GM21723 (cell line): ENCODE measurements around the gene TMPO.
"Not testable (repeated sequence)": the region's sequence is repeated elsewhere in the genome, so short reads cannot be mapped to it uniquely, and the experiment has no call there.

ENCODE experiments used
- ATAC-seq: cut with Tn5 transposase; IDR thresholded peaks from one replicate; pipeline ENCODE4 v1.9.1; 2021; ENCODE audit warnings: mild to moderate bottlenecking, moderate library complexity; ENCODE audit not compliant: unreplicated experiment

TMPO gene

DNA sequence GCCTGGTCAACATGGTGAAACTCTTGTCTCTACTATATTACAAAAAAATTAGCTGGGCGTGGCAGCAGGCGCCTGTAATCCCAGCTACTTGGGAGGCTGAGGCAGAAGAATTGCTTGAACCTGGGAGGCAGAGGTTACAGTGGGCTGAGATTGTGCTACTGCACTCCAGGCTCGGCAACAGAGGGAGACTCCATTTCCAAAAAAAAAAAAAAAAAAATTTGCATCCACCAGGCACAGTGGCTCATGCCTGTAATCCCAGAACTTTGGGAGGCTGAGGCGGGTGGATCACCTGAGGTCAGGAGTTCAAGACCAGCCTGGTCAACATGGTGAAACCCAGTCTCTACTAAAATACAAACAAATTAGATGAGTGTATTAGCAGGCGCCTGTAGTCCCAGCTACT, 3.6 kb upstream of the TMPO start:
- ATAC-seq: not testable (repeated sequence)

DNA sequence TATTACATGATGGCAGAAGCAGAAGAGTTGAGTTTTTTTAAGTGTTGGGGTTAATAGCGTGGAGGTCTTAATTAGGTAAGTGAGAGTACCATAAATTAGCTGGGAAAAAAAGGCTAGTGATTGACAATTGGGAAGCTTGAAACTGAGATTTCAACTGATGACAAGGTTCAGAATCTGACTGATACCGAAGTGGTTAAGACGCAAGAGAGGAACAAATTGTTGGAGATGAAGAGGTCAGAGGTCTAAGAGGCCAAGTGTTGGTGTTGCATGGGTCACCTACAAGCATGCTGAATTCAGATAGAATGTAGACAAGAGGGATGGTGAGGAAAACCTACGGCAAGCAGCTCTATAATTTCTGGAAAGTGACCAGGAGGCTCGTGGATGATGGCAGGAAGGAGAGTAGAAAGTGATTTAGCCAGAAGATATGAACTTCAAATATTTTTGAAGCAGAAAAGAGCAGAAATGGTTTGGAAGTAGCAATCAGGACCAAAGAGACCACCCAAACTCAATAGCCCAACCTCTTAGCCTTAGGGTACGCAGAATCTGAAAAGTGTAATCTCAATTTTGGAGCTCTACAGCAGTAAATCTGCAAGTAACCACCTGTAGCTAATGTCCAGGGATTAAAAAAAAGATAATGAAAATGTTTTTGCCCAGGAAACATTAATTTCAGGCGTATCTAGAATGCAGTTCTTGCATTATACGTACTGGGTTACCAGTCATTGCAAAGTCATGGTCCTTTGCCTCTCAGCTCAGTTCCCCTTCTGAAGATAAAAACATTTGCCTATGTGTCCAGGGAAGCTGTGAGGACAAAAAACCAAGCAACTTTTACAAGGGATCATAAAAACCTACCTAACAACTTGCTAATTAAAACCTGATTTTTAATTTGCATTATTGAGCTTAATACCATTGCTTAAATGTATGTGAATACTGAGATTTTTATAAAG, 1.7 kb upstream of the TMPO start:
- no peak for ATAC-seq

DNA sequence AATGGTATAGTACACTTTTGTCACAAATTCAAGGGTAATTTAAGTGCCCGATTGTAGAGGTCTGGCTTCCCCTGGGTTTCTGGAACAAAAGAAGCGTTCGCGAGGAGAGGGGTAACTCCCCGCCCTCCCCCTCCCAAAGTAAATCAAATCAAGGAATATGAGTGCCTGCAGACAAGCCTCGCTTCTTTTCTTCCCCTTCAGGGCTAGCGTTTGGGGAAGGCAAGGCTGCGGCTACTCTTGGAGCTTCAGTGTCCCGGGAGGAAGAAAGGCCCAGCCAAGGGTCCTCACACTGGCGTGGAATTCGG, 456 bp upstream of the TMPO start:
- no peak for ATAC-seq

DNA sequence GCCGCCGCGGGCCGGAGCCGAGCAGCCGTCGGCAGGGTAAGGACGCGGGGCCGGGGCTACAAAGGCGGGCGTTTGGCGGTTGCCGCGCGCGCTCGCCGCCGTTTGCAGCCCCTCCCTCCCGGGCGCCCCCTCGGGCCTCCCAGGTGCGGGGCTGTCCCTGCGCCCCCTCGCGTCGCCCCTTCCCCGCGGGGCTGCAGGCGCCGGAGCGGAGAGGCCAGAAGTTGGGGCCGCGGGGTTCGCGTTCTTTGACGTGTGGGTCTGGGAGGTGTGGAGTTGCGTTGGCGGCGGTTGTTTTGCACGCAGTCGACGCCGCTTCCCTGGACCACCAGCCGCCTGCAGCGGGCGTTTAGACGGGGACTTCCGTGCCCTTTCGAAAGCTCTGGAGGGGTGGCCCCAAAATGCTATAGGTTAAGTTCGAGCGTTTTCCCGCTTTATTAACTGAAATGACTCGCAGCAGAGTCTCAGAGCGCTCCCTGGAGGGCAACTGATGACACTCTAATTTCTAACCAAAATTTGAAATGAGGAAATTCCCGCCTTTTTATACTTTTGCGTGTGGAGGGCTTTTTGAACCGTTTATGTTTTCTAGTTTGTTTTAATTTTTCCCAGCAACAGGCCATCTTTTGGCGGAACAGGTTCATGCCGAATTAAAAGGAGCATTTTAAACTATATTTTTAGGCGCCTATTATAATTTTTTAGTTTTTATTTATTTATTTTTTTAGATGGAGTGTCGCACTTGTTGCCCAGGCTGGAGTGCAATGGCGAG, 902 bp downstream of the TMPO start:
- peak; percentile 63 for ATAC-seq

DNA sequence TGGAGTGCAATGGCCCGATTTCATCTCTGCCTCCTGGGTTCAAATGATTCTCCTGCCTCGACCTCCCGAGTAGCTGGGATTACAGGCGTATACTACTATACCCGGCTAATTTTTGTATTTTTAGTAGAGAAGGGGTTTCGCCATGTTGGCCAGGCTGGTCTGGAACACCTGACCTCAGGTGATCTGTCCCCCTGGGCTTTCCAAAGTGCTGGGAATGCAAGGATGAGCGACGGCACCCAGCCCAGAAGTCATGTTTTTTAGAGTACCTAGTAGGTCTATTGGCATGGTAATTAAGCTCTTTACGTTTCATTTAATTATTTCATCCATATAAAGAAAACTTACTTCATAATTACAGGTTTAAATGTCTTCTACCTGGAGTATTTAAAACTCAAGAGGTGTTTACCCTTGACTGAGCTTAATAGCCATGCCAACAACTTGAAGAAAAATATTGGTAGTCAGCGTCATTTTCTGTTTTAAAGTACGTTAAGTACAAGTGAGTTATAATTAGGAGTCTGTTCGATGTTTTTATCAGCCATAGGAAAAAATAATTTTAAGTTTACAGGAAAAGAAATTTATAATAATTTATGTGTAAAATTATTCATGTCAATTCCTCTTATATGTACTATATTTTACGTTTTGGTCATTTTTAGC, 4.0 kb downstream of the TMPO start:
- no peak for ATAC-seq

DNA sequence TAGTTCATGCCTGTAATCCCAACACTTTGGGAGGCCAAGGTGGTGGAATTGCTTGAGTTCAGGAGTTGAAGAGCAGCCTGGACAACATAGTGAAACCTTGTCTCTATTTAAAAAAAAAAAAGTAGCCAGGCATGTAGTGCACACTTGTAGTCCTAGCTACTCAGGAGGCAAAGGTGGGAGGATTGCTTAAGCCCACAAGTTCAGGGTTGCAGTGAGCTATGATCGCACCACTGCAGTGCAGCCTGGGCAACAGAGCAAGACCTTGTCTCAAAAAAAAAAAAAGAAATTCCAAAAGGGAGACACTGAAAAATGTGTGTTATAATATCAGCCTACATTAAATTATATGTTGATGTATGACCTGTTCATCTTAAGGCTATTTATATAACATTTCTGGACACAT, 14.7 kb downstream of the TMPO start:
- ATAC-seq: no peak

DNA sequence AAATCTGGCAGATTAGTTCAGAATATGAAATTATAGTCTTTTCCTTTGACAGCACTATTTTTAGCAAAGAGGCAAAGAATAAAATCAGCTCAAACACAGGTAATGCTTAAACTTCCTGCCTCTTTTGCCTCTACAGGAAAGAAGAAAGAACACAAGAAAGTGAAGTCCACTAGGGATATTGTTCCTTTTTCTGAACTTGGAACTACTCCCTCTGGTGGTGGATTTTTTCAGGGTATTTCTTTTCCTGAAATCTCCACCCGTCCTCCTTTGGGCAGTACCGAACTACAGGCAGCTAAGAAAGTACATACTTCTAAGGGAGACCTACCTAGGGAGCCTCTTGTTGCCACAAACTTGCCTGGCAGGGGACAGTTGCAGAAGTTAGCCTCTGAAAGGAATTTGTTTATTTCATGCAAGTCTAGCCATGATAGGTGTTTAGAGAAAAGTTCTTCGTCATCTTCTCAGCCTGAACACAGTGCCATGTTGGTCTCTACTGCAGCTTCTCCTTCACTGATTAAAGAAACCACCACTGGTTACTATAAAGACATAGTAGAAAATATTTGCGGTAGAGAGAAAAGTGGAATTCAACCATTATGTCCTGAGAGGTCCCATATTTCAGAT, 17.4 kb downstream of the TMPO start:
- no peak for ATAC-seq

DNA sequence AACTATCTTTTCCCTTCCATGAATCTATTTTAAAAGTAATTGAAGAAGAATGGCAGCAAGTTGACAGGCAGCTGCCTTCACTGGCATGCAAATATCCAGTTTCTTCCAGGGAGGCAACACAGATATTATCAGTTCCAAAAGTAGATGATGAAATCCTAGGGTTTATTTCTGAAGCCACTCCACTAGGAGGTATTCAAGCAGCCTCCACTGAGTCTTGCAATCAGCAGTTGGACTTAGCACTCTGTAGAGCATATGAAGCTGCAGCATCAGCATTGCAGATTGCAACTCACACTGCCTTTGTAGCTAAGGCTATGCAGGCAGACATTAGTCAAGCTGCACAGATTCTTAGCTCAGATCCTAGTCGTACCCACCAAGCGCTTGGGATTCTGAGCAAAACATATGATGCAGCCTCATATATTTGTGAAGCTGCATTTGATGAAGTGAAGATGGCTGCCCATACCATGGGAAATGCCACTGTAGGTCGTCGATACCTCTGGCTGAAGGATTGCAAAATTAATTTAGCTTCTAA, 18.4 kb downstream of the TMPO start:
- ATAC-seq: no peak

DNA sequence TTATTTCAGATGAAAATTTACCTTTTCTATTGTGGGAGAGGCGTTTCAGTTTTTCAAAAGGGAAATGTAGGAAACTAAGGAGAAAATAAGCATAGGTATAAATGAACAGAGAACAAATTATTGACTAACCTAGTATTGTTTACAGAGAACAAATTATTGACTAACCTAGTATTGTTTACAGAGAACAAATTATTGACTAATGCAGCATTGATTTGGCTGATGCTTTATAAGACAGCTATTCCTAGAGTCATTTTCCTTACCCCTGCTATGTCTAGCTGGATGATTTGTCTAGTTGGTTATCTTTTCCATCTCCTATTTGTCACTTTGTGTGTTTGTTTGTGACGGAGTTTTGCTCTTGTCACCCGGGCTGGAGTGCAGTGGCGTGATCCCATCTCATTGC, 22.6 kb downstream of the TMPO start:
- ATAC-seq: no peak

DNA sequence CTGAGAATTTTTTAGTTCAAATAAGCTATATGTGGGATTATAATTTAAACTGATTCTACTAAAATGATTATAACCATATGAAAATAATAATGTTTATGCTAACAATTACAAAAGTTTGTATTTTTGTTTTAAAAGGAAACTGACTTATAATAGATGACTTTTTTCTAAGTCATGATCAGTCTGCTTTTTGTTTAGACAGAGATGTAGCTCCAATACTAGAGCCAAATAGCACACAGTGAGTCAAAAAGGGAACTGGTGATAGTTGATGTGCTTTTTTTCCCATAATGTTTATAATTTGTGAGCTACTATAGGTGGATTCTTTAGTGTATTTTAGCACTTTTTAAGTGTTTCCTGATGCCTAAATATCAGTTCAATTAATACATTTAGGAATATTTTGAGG, 28.3 kb downstream of the TMPO start:
- ATAC-seq: no peak

DNA sequence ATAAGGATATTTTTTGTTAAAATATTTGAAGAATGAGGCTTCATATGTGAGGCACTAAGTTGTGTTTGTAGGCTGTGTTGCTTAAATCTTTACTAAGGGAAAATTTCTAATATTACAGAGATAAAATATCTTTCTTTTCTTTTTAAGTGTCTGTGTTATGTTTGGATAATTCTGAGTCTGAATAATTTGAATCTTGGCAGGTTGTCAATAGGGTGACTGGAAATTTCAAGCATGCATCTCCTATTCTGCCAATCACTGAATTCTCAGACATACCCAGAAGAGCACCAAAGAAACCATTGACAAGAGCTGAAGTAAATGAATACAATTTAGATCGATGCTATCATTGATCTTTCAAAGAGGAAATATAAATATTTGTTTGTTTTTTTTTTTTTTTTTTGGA, 29.4 kb downstream of the TMPO start:
- ATAC-seq: no peak

DNA sequence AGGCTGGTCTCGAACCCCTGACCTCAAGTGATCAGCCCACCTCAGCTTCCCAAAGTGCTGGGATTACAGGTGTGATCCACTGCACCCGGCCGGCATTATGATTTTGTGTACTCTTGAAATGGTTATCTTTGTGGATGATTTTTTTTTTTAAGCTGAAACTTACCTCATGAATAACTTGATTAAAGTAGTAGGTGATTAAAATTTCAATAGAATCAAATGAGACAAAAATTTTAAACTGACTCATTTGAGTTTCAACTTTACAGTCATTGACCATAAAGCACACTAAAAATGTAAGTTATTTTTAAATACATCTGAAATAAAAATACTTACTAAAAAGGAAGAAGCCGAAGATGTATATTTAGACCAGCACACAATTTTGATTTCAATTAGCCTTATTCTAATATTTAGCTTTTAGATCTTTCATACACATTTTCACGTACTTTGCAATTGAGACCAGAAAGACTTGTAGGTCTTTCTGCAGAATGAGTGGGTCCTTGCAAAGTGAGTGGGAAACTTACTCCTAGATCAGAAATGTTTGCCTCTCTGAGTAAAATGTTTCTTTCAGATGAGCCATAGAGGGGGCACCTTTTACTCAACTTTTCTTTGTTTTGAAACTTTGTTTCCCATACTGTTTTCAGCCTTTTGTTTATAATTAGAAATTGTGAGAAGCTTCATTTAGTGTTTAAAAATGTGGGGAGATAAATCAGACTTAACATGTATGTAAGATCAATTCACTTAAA, 34.2 kb downstream of the TMPO start:
- ATAC-seq: no peak

DNA sequence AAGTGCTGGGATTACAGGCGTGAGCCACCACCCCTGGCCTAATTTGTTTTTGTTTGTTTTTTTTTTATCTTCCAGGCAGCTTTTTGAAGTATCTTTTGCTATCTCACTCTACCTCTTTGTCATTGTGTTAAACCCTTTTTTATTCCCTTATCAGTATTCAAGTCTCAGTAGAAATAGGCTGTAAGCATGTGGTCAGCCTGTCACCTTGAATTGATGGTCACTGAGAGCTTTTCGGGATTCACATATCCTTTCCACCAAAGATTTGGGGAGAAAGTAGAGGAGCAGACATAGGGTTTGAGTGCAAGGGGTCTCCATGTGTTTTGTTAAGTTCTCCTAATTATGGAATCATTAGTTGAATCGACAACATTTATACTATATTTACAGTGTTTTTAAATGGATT, 36.4 kb downstream of the TMPO start:
- no peak for ATAC-seq

DNA sequence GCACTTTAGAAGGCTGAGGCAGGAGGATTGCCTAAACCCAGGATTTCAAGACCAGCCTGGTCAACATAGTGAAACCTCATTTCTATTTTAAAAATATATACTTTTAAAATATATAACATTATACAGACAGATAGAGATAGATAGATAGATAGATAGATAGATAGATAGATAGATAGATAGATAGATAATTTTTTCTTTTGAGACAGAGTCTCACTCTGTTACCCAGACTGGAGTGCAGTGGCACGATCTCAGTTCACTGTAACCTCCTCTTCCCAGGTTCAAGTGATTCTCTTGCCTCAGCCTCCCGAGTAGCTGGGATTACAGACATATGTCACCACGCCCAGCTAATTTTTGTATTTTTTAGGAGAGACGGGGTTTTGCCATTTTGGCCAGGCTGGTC, 42.7 kb downstream of the TMPO start:
- not testable (repeated sequence) for ATAC-seq

DNA sequence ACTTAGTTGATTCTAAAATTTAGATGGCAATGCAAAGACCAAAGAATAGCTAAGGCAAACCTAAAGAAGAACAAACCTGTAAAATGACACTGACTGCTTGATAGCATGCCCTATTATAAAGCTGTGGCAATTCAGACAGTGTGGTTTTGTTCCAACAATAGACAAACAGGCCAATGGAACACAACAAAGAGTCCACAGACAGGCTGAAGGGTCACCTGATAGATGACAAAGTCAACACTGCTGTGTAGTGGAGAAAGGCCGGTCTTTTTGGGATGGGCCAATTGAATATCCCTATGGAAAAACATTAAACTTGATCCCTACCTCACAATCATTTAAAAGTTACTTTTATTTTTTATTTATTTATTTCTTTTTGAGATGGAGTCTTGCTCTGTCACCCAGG, 44.3 kb downstream of the TMPO start:
- no peak for ATAC-seq

DNA sequence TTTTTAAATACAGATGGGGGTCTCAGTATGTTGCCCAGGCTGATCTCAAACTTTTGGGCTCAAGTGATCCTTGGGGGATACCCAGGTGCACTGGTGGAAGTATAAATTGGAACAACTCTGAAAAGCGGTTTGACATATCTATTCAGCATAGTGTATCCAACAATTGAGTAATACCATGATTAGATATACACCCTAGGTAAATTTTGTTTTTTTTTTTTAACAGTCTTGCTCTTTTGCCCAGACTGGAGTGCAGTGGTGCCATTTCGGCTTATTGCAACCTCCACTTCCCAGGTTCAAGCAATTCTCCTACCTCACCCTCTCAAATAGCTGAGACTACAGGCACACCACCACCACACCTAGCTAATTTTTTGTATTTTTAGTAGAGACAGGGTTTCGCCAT, 46.5 kb downstream of the TMPO start:
- ATAC-seq: no peak

DNA sequence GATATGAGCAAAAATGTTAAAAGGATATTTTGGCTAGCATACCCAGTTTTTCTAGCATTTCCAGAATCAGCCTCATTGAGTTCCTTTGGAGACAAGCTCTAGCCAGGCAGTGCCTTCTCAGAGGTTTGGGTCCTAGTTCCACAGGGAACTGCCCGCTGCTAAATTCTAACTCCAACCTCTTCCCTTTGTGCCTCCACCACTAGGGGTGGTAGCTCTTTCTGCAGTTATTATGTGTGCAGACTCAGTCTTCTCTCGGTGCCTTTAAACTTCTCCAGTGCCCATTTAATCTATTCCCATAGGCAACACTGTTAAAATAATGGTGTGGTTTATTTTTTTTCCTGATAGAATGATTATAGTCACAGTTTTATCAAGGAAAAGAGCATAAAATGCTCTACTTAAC, 56.6 kb downstream of the TMPO start:
- no peak for ATAC-seq

DNA sequence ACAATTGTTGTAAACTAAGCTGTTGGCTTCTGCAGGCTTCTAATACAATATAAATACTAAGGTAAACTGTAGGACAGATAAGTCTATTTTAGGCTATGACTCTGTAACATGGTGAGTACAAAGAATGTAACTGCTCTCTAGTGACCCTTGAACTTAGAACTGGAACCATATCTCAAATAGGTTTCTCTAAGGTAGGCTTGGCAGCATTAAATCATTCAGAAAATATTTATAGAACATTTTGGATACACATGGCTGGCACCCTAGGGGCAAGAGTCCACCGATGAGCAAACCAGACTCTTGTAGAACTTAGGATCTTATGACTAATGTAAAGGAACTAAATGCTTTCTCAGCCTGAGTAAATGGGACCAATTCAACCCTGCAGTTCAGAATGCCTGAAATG, 58.7 kb downstream of the TMPO start:
- ATAC-seq: no peak

DNA sequence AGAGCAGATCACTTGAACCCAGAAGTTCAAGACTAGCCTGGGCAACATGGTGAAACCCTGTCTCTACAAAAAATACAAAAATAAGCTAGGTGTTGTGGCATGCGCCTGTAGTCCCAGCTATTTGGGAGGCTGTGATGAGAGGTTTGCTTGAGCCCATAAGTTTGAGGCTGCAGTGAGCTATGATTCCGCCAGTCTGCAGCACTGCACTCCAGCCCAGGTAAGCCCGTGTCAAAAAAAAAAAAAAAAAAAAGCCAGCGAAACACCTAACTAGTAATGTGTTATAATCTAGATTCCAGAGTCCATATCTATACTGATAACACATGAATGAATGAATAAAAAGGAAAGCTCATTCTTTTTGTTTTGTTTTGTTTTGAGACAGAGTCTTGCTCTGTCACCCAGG, 59.6 kb downstream of the TMPO start:
- ATAC-seq: no peak

DNA sequence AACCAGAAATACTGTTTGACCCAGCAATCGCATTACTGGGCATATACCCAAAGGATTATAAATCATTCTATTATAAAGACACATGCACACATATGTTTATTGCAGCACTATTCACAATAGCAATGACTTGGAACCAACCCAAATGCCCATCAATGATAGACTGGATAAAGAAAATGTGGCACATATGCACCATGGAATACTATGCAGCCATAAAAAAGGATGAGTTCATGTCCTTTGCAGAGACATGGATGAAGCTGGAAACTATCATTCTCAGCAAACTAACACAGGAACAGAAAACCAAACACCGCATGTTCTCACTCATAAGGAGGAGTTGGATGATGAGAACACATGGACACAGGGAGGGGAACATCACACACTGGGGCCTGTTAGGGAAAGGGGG, 61.4 kb downstream of the TMPO start:
- not testable (repeated sequence) for ATAC-seq

DNA sequence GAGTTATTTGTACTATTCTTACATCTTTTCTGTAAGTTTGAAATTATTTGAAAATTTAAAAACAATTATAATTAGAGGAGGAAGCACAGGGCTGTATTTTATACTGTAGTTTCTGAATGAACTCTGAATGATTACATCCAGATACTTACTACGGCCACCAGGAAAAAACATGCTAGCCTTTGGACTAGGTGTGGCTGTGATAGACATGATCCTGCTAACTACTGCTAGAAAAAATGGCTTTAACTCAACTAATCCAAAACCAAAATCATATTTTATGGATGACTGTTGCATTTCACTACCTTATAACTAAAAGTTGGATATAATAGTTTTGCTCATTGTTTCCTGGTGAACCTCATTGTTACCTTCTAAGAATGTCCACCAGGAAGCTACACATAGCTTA, 63.0 kb downstream of the TMPO start:
- ATAC-seq: no peak
